ENCODE data around the gene HTRA1.

The HTRA1 gene

GRCh38 chr10:122526892-122527291 lies 65.5 kb downstream of the HTRA1 start:
- H3K9me3 ChIP-seq (ENCODE audit: insufficient read depth, low read length), result no peaks in the 10 kb centered on the region
- no peaks in the 10 kb centered on the region for H3F3A ChIP-seq (ENCODE audit: insufficient read depth)
- no peak overlapping the region for H3K27ac ChIP-seq (ENCODE audit: low read depth, low read length)
- no peak overlapping the region for H3K4me2 ChIP-seq (ENCODE audit: low read depth, low read length, poor library complexity, severe bottlenecking)
- H3K36me3 ChIP-seq (ENCODE audit: low read length), result no peaks in the 10 kb centered on the region
- no peaks in the 10 kb centered on the region for H3K27me3 ChIP-seq (ENCODE audit: low read length)
- no peaks in the 10 kb centered on the region for H4K20me1 ChIP-seq (ENCODE audit: low read depth, low read length)
- TF ChIP-seq EZH2phosphoT487 (conservative IDR thresholded peaks at IDR 0.05; ENCODE audit: low read length) (no peak), CTCF (IDR thresholded peaks at IDR 0.05; ENCODE audit: insufficient read depth, low read length, poor library complexity, severe bottlenecking) (no peak)
- H3K79me2 ChIP-seq (ENCODE audit: insufficient read depth, low read length), result no peaks in the 10 kb centered on the region
- H3K4me3 ChIP-seq (ENCODE audit: insufficient read depth, low read length, poor library complexity, severe bottlenecking), result no peak overlapping the region
- no peak overlapping the region for H3K9ac ChIP-seq (ENCODE audit: low read length)
- no peak overlapping the region for H2AFZ ChIP-seq (ENCODE audit: low read depth, low read length, severe bottlenecking)
- no peaks in the 10 kb centered on the region for H3K9me2 ChIP-seq (replicated peaks; ENCODE audit: insufficient read depth, low read length)

- Histone ChIP-seq H3F3A (ENCODE audit: insufficient read depth) (no peaks in the 10 kb centered on the region), H3K36me3 (ENCODE audit: low read length) (no peaks in the 10 kb centered on the region), H3K9ac (ENCODE audit: low read length) (no peak overlapping the region), H2AFZ (ENCODE audit: low read depth, low read length, severe bottlenecking) (no peak overlapping the region), H3K4me2 (ENCODE audit: low read depth, low read length, poor library complexity, severe bottlenecking) (no peak overlapping the region), H3K9me3 (ENCODE audit: insufficient read depth, low read length) (no peaks in the 10 kb centered on the region), H3K79me2 (ENCODE audit: insufficient read depth, low read length) (no peaks in the 10 kb centered on the region), H3K4me3 (ENCODE audit: insufficient read depth, low read length, poor library complexity, severe bottlenecking) (no peak overlapping the region), H3K27me3 (ENCODE audit: low read length) (no peaks in the 10 kb centered on the region), H4K20me1 (ENCODE audit: low read depth, low read length) (no peaks in the 10 kb centered on the region), H3K9me2 (replicated peaks; ENCODE audit: insufficient read depth, low read length) (no peaks in the 10 kb centered on the region), H3K27ac (ENCODE audit: low read depth, low read length) (no peak overlapping the region)
- TF ChIP-seq EZH2phosphoT487 (conservative IDR thresholded peaks at IDR 0.05; ENCODE audit: low read length), result no peak
- no peak for TF ChIP-seq CTCF (IDR thresholded peaks at IDR 0.05; ENCODE audit: insufficient read depth, low read length, poor library complexity, severe bottlenecking)
Observed at GRCh38 chr10:122530177-122530576, 68.8 kb downstream of the HTRA1 start.

- H3K9me3 ChIP-seq (ENCODE audit: insufficient read depth, low read length), result no peaks in the 10 kb centered on the region
- no peak overlapping the region for H3K4me2 ChIP-seq (ENCODE audit: low read depth, low read length, poor library complexity, severe bottlenecking)
- H3K36me3 ChIP-seq (ENCODE audit: low read length), result no peaks in the 10 kb centered on the region
- no peak overlapping the region for H3K9ac ChIP-seq (ENCODE audit: low read length)
- H3K27ac ChIP-seq (ENCODE audit: low read depth, low read length), result no peak overlapping the region
- no peaks in the 10 kb centered on the region for H3K27me3 ChIP-seq (ENCODE audit: low read length)
- no peaks in the 10 kb centered on the region for H3K9me2 ChIP-seq (replicated peaks; ENCODE audit: insufficient read depth, low read length)
- no peaks in the 10 kb centered on the region for H4K20me1 ChIP-seq (ENCODE audit: low read depth, low read length)
- H2AFZ ChIP-seq (ENCODE audit: low read depth, low read length, severe bottlenecking), result no peak overlapping the region
- H3K79me2 ChIP-seq (ENCODE audit: insufficient read depth, low read length), result no peaks in the 10 kb centered on the region
- no peak overlapping the region for H3K4me3 ChIP-seq (ENCODE audit: insufficient read depth, low read length, poor library complexity, severe bottlenecking)
- no peaks in the 10 kb centered on the region for H3F3A ChIP-seq (ENCODE audit: insufficient read depth)
- no peak for TF ChIP-seq CTCF (IDR thresholded peaks at IDR 0.05; ENCODE audit: insufficient read depth, low read length, poor library complexity, severe bottlenecking)
- no peak for TF ChIP-seq EZH2phosphoT487 (conservative IDR thresholded peaks at IDR 0.05; ENCODE audit: low read length)
Observed at GRCh38 chr10:122531261-122531660, 69.9 kb downstream of the HTRA1 start.

All from SU-DHL-6 (cell line).